Loucy (cell line): Measurements from ENCODE around the gene CENPT.

Experiments used
- EZH2phosphoT487 ChIP-seq: fragments of 200-600 bp; IDR thresholded peaks from 2 replicates; pipeline ENCODE4 v1.6.1; 2018; ENCODE audit warnings: antibody characterized with exemption, mild to moderate bottlenecking, moderate library complexity, borderline replicate concordance
- TF ChIP-seq, protein P1 (sequence below): fragments of 200-600 bp; sonication (generic); conservative IDR thresholded peaks from 2 replicates; pipeline ENCODE4 v1.5.1; 2014; ENCODE audit warnings: mild to moderate bottlenecking, antibody characterized with exemption, low read length

DNA sequence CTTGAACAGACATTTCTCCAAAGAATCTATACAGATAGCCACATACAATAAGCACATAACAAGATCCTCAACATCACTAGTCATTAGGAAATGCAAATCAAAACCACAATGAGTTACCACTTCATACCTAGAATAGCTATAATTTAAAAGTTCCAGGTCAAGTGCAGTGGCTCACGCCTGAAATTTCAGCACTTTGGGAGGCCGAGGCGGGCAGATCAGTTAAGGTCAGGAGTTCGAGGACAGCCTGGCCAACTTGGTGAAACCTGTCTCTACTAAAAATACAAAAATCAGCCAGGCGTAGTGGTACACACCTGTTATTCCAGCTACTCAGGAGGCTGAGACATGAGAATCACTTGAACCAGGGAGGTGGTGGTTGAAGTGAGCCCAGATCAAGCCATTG lies 61.0 kb downstream of the CENPT start:
- TF ChIP-seq, protein P1, sequence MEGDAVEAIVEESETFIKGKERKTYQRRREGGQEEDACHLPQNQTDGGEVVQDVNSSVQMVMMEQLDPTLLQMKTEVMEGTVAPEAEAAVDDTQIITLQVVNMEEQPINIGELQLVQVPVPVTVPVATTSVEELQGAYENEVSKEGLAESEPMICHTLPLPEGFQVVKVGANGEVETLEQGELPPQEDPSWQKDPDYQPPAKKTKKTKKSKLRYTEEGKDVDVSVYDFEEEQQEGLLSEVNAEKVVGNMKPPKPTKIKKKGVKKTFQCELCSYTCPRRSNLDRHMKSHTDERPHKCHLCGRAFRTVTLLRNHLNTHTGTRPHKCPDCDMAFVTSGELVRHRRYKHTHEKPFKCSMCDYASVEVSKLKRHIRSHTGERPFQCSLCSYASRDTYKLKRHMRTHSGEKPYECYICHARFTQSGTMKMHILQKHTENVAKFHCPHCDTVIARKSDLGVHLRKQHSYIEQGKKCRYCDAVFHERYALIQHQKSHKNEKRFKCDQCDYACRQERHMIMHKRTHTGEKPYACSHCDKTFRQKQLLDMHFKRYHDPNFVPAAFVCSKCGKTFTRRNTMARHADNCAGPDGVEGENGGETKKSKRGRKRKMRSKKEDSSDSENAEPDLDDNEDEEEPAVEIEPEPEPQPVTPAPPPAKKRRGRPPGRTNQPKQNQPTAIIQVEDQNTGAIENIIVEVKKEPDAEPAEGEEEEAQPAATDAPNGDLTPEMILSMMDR: no peak
- no peak for TF ChIP-seq EZH2phosphoT487
